ENCODE data around the gene GLI1.

- TF ChIP-seq YY1 (IDR thresholded peaks at IDR 0.05; ENCODE audit: low read depth): no peak
- TF ChIP-seq GABPA (IDR thresholded peaks at IDR 0.05; ENCODE audit: low read depth): no peak
- TF ChIP-seq POLR2AphosphoS5 (IDR thresholded peaks at IDR 0.05; ENCODE audit: low read depth, low read length): no peak
- no peak for TF ChIP-seq PBX3 (IDR thresholded peaks at IDR 0.05)
- TF ChIP-seq, protein P1, sequence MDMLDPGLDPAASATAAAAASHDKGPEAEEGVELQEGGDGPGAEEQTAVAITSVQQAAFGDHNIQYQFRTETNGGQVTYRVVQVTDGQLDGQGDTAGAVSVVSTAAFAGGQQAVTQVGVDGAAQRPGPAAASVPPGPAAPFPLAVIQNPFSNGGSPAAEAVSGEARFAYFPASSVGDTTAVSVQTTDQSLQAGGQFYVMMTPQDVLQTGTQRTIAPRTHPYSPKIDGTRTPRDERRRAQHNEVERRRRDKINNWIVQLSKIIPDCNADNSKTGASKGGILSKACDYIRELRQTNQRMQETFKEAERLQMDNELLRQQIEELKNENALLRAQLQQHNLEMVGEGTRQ (IDR thresholded peaks at IDR 0.05; ENCODE audit: borderline replicate concordance, low read depth, low read length): no peak
- TF ChIP-seq RAD21 (IDR thresholded peaks at IDR 0.05; ENCODE audit: low read length): no peak
- TF ChIP-seq CTCF (IDR thresholded peaks at IDR 0.05): no peak
- TF ChIP-seq ZBTB33 (IDR thresholded peaks at IDR 0.05; ENCODE audit: borderline replicate concordance, low read depth): no peak
- no peak for TF ChIP-seq RXRA (IDR thresholded peaks at IDR 0.05; ENCODE audit: borderline replicate concordance, low read depth)
- no peak for TF ChIP-seq MAX (IDR thresholded peaks at IDR 0.05; ENCODE audit: low read depth)
- TF ChIP-seq NRF1 (IDR thresholded peaks at IDR 0.05; ENCODE audit: low read depth, low read length): no peak
- TF ChIP-seq, protein P2, sequence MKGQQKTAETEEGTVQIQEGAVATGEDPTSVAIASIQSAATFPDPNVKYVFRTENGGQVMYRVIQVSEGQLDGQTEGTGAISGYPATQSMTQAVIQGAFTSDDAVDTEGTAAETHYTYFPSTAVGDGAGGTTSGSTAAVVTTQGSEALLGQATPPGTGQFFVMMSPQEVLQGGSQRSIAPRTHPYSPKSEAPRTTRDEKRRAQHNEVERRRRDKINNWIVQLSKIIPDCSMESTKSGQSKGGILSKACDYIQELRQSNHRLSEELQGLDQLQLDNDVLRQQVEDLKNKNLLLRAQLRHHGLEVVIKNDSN (IDR thresholded peaks at IDR 0.05; ENCODE audit: borderline replicate concordance, low read depth): no peak
- TF ChIP-seq CHD2 (IDR thresholded peaks at IDR 0.05; ENCODE audit: low read length, partially characterized antibody): no peak
- TF ChIP-seq EZH2phosphoT487 (IDR thresholded peaks at IDR 0.05; ENCODE audit: borderline replicate concordance, low read depth): no peak
These were observed 29.6 kb downstream of the GLI1 start for GRCh38 chr12:57489157-57489641.

Measured in SK-N-SH (cell line).